ENCODE measurements around the gene OPCML. TPM values are rescaled to one million over a fixed set of nuclear protein-coding genes. Genes with fewer than 3 reads are reported as not detected.

The OPCML gene
- total RNA-seq, 1 experiment from 2014 or later = not detected

DNA sequence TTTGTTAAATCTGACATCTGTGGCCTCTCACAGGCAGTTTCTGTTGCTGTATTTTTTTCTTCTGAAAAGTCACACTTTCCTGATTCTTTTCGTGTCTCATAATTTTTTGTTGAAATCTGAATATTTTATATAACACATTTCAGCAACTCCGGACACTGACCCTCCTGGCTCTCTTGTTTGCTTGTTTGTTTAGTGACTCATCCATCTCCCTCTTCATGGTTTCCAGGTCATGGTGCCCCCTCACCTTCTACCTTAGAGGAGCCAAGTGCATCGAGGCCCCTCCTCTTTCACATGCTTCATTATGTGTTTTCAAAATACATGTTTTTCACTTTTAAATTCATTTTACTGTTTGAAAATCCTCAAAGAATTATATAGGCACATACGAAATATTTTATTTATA, 562.4 kb downstream of the OPCML start:
- CTCF ChIA-PET = interaction anchor here (0.6 kb wide), 1 partner anchor 28 kb away, joined by 3 read pairs; no protein-coding TSS in a partner anchor

GRCh38 chr11:132962041-132962440, 570.3 kb downstream of the OPCML start:
- POLR2A ChIA-PET = no interaction called here
- peaks cover 4% of the 10 kb centered on the region; the same call in 1 of the 2 replicates for H3K27me3 ChIP-seq (ENCODE audit: control insufficient read depth, insufficient read depth, low read length)
- DNase-seq (ENCODE audit: low read depth, low spot score) = no peak
- no peaks in the 10 kb centered on the region for H3K4me1 ChIP-seq (ENCODE audit: control insufficient read depth, insufficient read depth, low read length)
- ATAC-seq = no peak
- TF ChIP-seq, protein P1, sequence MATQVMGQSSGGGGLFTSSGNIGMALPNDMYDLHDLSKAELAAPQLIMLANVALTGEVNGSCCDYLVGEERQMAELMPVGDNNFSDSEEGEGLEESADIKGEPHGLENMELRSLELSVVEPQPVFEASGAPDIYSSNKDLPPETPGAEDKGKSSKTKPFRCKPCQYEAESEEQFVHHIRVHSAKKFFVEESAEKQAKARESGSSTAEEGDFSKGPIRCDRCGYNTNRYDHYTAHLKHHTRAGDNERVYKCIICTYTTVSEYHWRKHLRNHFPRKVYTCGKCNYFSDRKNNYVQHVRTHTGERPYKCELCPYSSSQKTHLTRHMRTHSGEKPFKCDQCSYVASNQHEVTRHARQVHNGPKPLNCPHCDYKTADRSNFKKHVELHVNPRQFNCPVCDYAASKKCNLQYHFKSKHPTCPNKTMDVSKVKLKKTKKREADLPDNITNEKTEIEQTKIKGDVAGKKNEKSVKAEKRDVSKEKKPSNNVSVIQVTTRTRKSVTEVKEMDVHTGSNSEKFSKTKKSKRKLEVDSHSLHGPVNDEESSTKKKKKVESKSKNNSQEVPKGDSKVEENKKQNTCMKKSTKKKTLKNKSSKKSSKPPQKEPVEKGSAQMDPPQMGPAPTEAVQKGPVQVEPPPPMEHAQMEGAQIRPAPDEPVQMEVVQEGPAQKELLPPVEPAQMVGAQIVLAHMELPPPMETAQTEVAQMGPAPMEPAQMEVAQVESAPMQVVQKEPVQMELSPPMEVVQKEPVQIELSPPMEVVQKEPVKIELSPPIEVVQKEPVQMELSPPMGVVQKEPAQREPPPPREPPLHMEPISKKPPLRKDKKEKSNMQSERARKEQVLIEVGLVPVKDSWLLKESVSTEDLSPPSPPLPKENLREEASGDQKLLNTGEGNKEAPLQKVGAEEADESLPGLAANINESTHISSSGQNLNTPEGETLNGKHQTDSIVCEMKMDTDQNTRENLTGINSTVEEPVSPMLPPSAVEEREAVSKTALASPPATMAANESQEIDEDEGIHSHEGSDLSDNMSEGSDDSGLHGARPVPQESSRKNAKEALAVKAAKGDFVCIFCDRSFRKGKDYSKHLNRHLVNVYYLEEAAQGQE (IDR thresholded peaks at IDR 0.05; ENCODE audit: insufficient read depth in 1 of 2, low read depth in 2 of 2, low read length in 1 of 2) = no peak
- no peak for TF ChIP-seq TCF7L2 (IDR thresholded peaks at IDR 0.05; ENCODE audit: low read depth, low read length)
- TF ChIP-seq SIN3A (IDR thresholded peaks at IDR 0.05; ENCODE audit: borderline replicate concordance, insufficient read depth, low read depth, low read length) = no peak
- no peak for TF ChIP-seq POLR2AphosphoS5 (IDR thresholded peaks at IDR 0.05; ENCODE audit: low read depth, low read length)
- TF ChIP-seq, protein P2, sequence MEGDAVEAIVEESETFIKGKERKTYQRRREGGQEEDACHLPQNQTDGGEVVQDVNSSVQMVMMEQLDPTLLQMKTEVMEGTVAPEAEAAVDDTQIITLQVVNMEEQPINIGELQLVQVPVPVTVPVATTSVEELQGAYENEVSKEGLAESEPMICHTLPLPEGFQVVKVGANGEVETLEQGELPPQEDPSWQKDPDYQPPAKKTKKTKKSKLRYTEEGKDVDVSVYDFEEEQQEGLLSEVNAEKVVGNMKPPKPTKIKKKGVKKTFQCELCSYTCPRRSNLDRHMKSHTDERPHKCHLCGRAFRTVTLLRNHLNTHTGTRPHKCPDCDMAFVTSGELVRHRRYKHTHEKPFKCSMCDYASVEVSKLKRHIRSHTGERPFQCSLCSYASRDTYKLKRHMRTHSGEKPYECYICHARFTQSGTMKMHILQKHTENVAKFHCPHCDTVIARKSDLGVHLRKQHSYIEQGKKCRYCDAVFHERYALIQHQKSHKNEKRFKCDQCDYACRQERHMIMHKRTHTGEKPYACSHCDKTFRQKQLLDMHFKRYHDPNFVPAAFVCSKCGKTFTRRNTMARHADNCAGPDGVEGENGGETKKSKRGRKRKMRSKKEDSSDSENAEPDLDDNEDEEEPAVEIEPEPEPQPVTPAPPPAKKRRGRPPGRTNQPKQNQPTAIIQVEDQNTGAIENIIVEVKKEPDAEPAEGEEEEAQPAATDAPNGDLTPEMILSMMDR (IDR thresholded peaks at IDR 0.05) = no peak
- no peaks in the 10 kb centered on the region for H3K36me3 ChIP-seq (ENCODE audit: control insufficient read depth, insufficient read depth, low read length)
- H3K27ac ChIP-seq (ENCODE audit: low read length) = no peak overlapping the region
- in situ Hi-C loops (cut with HindIII; ENCODE audit: low pct_unique_long_range_greater_than_20kb, low sequenced_read_pairs) (no loop called here), intact Hi-C loops (cut with micrococcal nuclease; ENCODE audit: unreplicated experiment) (no loop called here)
- H3K9me3 ChIP-seq (ENCODE audit: control insufficient read depth, insufficient read depth, low read depth, low read length) = no peaks in the 10 kb centered on the region
- BruUV-seq (replicated peaks) = no TSS peak
- CTCF ChIA-PET = no interaction called here
- no peak overlapping the region for H3K4me3 ChIP-seq (ENCODE audit: low read depth in 2 of 2, low read length in 2 of 2)

More for the DNA sequence above, 562.4 kb downstream of the OPCML start:
- BruUV-seq (replicated peaks) = no TSS peak
- Histone ChIP-seq H3K4me1 (ENCODE audit: control insufficient read depth, insufficient read depth, low read length) (no peaks in the 10 kb centered on the region), H3K36me3 (ENCODE audit: control insufficient read depth, insufficient read depth, low read length) (no peaks in the 10 kb centered on the region), H3K4me3 (ENCODE audit: low read depth in 2 of 2, low read length in 2 of 2) (no peak overlapping the region), H3K27me3 (ENCODE audit: control insufficient read depth, insufficient read depth, low read length) (no peaks in the 10 kb centered on the region), H3K27ac (ENCODE audit: low read length) (no peak overlapping the region), H3K9me3 (ENCODE audit: control insufficient read depth, insufficient read depth, low read depth, low read length) (no peaks in the 10 kb centered on the region)
- POLR2A ChIA-PET = no interaction called here
- no peak for DNase-seq (ENCODE audit: low read depth, low spot score)
- no peak for ATAC-seq
- TF ChIP-seq POLR2AphosphoS5 (IDR thresholded peaks at IDR 0.05; ENCODE audit: low read depth, low read length) (no peak), TCF7L2 (IDR thresholded peaks at IDR 0.05; ENCODE audit: low read depth, low read length) (no peak), SIN3A (IDR thresholded peaks at IDR 0.05; ENCODE audit: borderline replicate concordance, insufficient read depth, low read depth, low read length) (no peak)
- TF ChIP-seq, protein P1 (IDR thresholded peaks at IDR 0.05; ENCODE audit: insufficient read depth in 1 of 2, low read depth in 2 of 2, low read length in 1 of 2) = no peak
- TF ChIP-seq, protein P2 (IDR thresholded peaks at IDR 0.05) = no peak
- in situ Hi-C loops (cut with HindIII; ENCODE audit: low pct_unique_long_range_greater_than_20kb, low sequenced_read_pairs) = no loop called here
- intact Hi-C loops (cut with micrococcal nuclease; ENCODE audit: unreplicated experiment) = no loop called here
